ENCODE measurements around the gene DNAI1.
"Not testable (repeated sequence)": the region's sequence is repeated elsewhere in the genome, so short reads cannot be mapped to it uniquely, and the experiment has no call there.

The DNAI1 gene

GRCh38 chr9:34514401-34514800 is 55.8 kb downstream of the DNAI1 start:
- no peak for DNase-seq

GRCh38 chr9:34514816-34515215 is 56.2 kb downstream of the DNAI1 start:
- no peak for DNase-seq

GRCh38 chr9:34515959-34516358 is 57.4 kb downstream of the DNAI1 start:
- DNase-seq: no peak

- no peak for DNase-seq
These were observed 58.6 kb downstream of the DNAI1 start for GRCh38 chr9:34517185-34517584.

- no peak for DNase-seq
These were observed 59.6 kb downstream of the DNAI1 start for GRCh38 chr9:34518110-34518616.

- DNase-seq: no peak
These were observed 60.3 kb downstream of the DNAI1 start for GRCh38 chr9:34518896-34519295.

- DNase-seq: no peak
These were observed 60.9 kb downstream of the DNAI1 start for GRCh38 chr9:34519321-34520020.

GRCh38 chr9:34520096-34520495 is 61.5 kb downstream of the DNAI1 start:
- no peak for DNase-seq

- DNase-seq: no peak
These were observed 62.1 kb downstream of the DNAI1 start for GRCh38 chr9:34520505-34521385.

- DNase-seq: no peak
These were observed 62.9 kb downstream of the DNAI1 start for GRCh38 chr9:34521406-34522045.

- no peak for DNase-seq
These were observed 63.7 kb downstream of the DNAI1 start for GRCh38 chr9:34522091-34522887.

- DNase-seq: peak; percentile 96
These were observed 64.6 kb downstream of the DNAI1 start, which contains the start of gene ENHO for GRCh38 chr9:34522971-34523797. Gene ENHO (minus strand): TSS chr9:34522990. CDS start chr9:34521695, 1,295 bp downstream.

GRCh38 chr9:34524349-34524748 is 65.7 kb downstream of the DNAI1 start:
- no peak for DNase-seq

GRCh38 chr9:34526026-34526425 is 67.4 kb downstream of the DNAI1 start:
- no peak for DNase-seq

GRCh38 chr9:34532041-34532440 is 73.4 kb downstream of the DNAI1 start:
- DNase-seq: not testable (repeated sequence)

GRCh38 chr9:34536685-34537084 is 78.1 kb downstream of the DNAI1 start:
- DNase-seq: no peak

- DNase-seq: no peak
These were observed 82.2 kb downstream of the DNAI1 start for GRCh38 chr9:34540827-34541226.

- DNase-seq: no peak
These were observed 82.9 kb downstream of the DNAI1 start for GRCh38 chr9:34541540-34541939.

- no peak for DNase-seq
These were observed 85.4 kb downstream of the DNAI1 start for GRCh38 chr9:34544035-34544434.

GRCh38 chr9:34545497-34545896 is 86.9 kb downstream of the DNAI1 start:
- no peak for DNase-seq

GRCh38 chr9:34546102-34546833 is 87.7 kb downstream of the DNAI1 start:
- DNase-seq: no peak

All from NCI-H146 (cell line).